ENCODE data around the gene CCDC33. TPM values are rescaled to one million over a fixed set of nuclear protein-coding genes. Genes with fewer than 3 reads are reported as not detected.

Gene CCDC33
- total and polyA plus RNA-seq, 7 donors: 0.01 to 0.03 TPM; not detected in 5

DNA sequence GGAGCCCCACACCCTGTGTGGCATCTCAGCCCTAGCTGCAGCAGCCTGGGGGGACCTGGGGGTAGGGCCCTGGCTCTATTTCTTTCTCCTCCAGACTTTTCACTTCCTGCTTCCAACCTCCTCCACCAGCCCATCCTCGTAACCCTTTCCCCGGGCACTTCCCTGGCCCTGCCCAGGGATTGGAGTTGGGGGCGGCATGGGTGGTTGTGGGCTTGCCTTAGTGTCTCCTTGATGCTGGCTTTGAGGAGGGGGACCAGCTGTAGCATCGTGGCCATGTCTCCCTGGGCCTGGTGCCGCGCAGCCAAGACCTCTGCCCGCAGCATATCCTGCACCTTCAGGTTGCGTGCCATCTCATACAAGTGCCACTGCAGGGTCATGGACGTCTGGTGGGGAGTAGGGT is 103.2 kb downstream of the CCDC33 start:
- no peak for TF ChIP-seq CTCF (IDR thresholded peaks at IDR 0.05)
- ATAC-seq (no peak), DNase-seq (no peak)
- intact Hi-C loops (cut with DNase I): no loop called here
- H3K9me3 ChIP-seq: no peaks in the 10 kb centered on the region
- 88 to 92% (median 89%) methylated on average over 9 of the region's 9 CpGs for WGBS, 3 donors
- H3K27me3 ChIP-seq (ENCODE audit: insufficient read depth in 3 of 3, low read length in 2 of 3): peaks cover 0 to 2% (median 0%) of the 10 kb centered on the region in 3 donors
- no peak overlapping the region for H3K27ac ChIP-seq
- H3K4me1 ChIP-seq: no peaks in the 10 kb centered on the region
- H3K4me3 ChIP-seq: no peak overlapping the region
- H3K36me3 ChIP-seq (ENCODE audit: insufficient read depth in 1 of 2, low read depth in 1 of 2): no peaks in the 10 kb centered on the region

DNA sequence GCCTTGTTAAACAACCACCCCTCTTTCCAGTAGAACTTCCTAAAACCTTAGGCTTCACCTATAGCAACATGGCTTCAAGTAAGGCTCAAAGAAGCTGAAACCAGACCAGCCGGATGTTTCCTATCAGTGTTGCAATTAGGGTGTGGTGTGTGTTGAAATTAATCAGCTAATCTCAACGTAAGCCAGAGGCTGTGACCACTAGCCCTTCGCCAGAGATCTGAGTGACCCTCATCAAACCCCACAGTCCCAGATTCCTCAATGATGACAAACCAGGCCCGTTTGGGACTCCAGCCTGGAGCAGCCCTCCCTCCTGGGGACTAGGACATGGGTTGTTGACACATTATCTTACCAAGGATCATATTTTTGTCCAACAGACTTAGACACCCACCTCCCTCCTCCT is 104.0 kb downstream of the CCDC33 start:
- ATAC-seq (no peak), DNase-seq (no peak)
- intact Hi-C loops (cut with DNase I): no loop called here
- no peak overlapping the region for H3K4me3 ChIP-seq
- no peaks in the 10 kb centered on the region for H3K36me3 ChIP-seq (ENCODE audit: insufficient read depth in 1 of 2, low read depth in 1 of 2)
- no peaks in the 10 kb centered on the region for H3K9me3 ChIP-seq
- TF ChIP-seq CTCF (IDR thresholded peaks at IDR 0.05): no peak
- H3K27me3 ChIP-seq (ENCODE audit: insufficient read depth in 3 of 3, low read length in 2 of 3): peaks cover 0 to 2% (median 0%) of the 10 kb centered on the region in 3 donors
- no peak overlapping the region for H3K27ac ChIP-seq
- WGBS, 3 donors: 50 to 62% (median 58%) methylated on average over 4 of the region's 4 CpGs
- H3K4me1 ChIP-seq: no peaks in the 10 kb centered on the region

GRCh38 chr15:74343127-74343796 is 107.1 kb downstream of the CCDC33 start:
- ATAC-seq: no peak
- intact Hi-C loops (cut with DNase I): no loop called here
- WGBS, 3 donors: 87 to 91% (median 89%) methylated on average over 14 of the region's 14 CpGs
- no peak for TF ChIP-seq CTCF (IDR thresholded peaks at IDR 0.05)
- no peaks in the 10 kb centered on the region for H3K9me3 ChIP-seq
- no peak for DNase-seq
- no peak overlapping the region for H3K27ac ChIP-seq
- H3K4me3 ChIP-seq: no peak overlapping the region
- H3K36me3 ChIP-seq (ENCODE audit: insufficient read depth in 1 of 2, low read depth in 1 of 2): no peaks in the 10 kb centered on the region
- H3K27me3 ChIP-seq (ENCODE audit: insufficient read depth in 3 of 3, low read length in 2 of 3): peaks cover 0 to 7% (median 0%) of the 10 kb centered on the region in 3 donors
- no peaks in the 10 kb centered on the region for H3K4me1 ChIP-seq

GRCh38 chr15:74343797-74344127 is 107.6 kb downstream of the CCDC33 start:
- ATAC-seq (no peak), DNase-seq (no peak)
- intact Hi-C loops (cut with DNase I): no loop called here
- no peak for TF ChIP-seq CTCF (IDR thresholded peaks at IDR 0.05)
- WGBS, 3 donors: 84 to 91% (median 86%) methylated on average over 8 of the region's 8 CpGs
- H3K27me3 ChIP-seq (ENCODE audit: insufficient read depth in 3 of 3, low read length in 2 of 3): peaks cover 0 to 7% (median 0%) of the 10 kb centered on the region in 3 donors
- H3K9me3 ChIP-seq: no peaks in the 10 kb centered on the region
- no peaks in the 10 kb centered on the region for H3K4me1 ChIP-seq
- no peaks in the 10 kb centered on the region for H3K36me3 ChIP-seq (ENCODE audit: insufficient read depth in 1 of 2, low read depth in 1 of 2)
- H3K27ac ChIP-seq: no peak overlapping the region
- no peak overlapping the region for H3K4me3 ChIP-seq

- intact Hi-C loops (cut with DNase I): no loop called here
- no peak for TF ChIP-seq CTCF (IDR thresholded peaks at IDR 0.05)
- H3K4me3 ChIP-seq: no peak overlapping the region
- no peaks in the 10 kb centered on the region for H3K36me3 ChIP-seq (ENCODE audit: insufficient read depth in 1 of 2, low read depth in 1 of 2)
- H3K27me3 ChIP-seq (ENCODE audit: insufficient read depth in 3 of 3, low read length in 2 of 3): peaks cover 0 to 7% (median 0%) of the 10 kb centered on the region in 3 donors
- no peaks in the 10 kb centered on the region for H3K9me3 ChIP-seq
- DNase-seq (no peak), ATAC-seq (no peak)
- no peaks in the 10 kb centered on the region for H3K4me1 ChIP-seq
- no peak overlapping the region for H3K27ac ChIP-seq
- 84 to 87% (median 85%) methylated on average over 9 to 10 of the region's 10 CpGs for WGBS, 3 donors
These were observed 108.9 kb downstream of the CCDC33 start for GRCh38 chr15:74345051-74345450.
